H9 (cell line): Measurements from ENCODE around the gene TIGD2. TPM values are rescaled to one million over a fixed set of nuclear protein-coding genes. Genes with fewer than 3 reads are reported as not detected.

Source experiments
- DNase-seq: peaks from one replicate; pipeline ENCODE4 v3.0.0-alpha.2; 2017
- H2AFZ ChIP-seq: one replicate; pipeline ENCODE4 v1.6.1; 2013; ENCODE audit warnings: mild to moderate bottlenecking, low read length, control low read depth, moderate library complexity
- H2AK5ac ChIP-seq: 2 replicates; pipeline ENCODE4 v1.6.1; 2013; ENCODE audit warnings: low read length, control low read depth, mixed read lengths; ENCODE audit not compliant: insufficient read length
- H2BK120ac ChIP-seq: one replicate; pipeline ENCODE4 v1.6.1; 2013; ENCODE audit warnings: low read depth, mild to moderate bottlenecking, low read length, control low read depth, inconsistent platforms; ENCODE audit not compliant: poor library complexity, severe bottlenecking
- H2BK12ac ChIP-seq: 2 replicates; pipeline ENCODE4 v1.6.1; 2013; ENCODE audit warnings: low read length, control low read depth, mixed read lengths, low read depth; ENCODE audit not compliant: insufficient read length
- H2BK15ac ChIP-seq: 2 replicates; pipeline ENCODE4 v1.6.1; 2013; ENCODE audit warnings: low read depth, low read length, control low read depth
- H2BK20ac ChIP-seq: one replicate; pipeline ENCODE4 v1.6.1; 2013; ENCODE audit warnings: low read depth, mild to moderate bottlenecking, low read length, control low read depth, inconsistent platforms; ENCODE audit not compliant: poor library complexity, severe bottlenecking
- H2BK5ac ChIP-seq: 2 replicates; pipeline ENCODE4 v1.6.1; 2013; ENCODE audit warnings: low read length, control low read depth, mixed read lengths; ENCODE audit not compliant: insufficient read length
- H3K14ac ChIP-seq: 2 replicates; pipeline ENCODE4 v1.6.1; 2013; ENCODE audit warnings: low read length, control low read depth; ENCODE audit not compliant: insufficient read depth
- H3K18ac ChIP-seq: 2 replicates; pipeline ENCODE4 v1.6.1; 2013; ENCODE audit warnings: low read depth, mild to moderate bottlenecking, mixed read lengths, low read length, control low read depth; ENCODE audit not compliant: insufficient read length
- H3K23ac ChIP-seq: 2 replicates; pipeline ENCODE4 v1.6.1; 2013; ENCODE audit warnings: low read length, control low read depth, mixed read lengths, low read depth; ENCODE audit not compliant: insufficient read length
- H3K23me2 ChIP-seq: 2 replicates; pipeline ENCODE4 v1.6.1; 2013; ENCODE audit warnings: low read depth, mild to moderate bottlenecking, mixed read lengths, low read length, control low read depth; ENCODE audit not compliant: insufficient read length, poor library complexity, severe bottlenecking
- H3K27ac ChIP-seq: 2 replicates; pipeline ENCODE4 v1.5.1; 2013; ENCODE audit warnings: low read length, control low read depth, mixed read lengths, low read depth; ENCODE audit not compliant: insufficient read length
- H3K27me3 ChIP-seq: 2 replicates; pipeline ENCODE4 v1.6.1; 2013; ENCODE audit warnings: low read length, control low read depth, inconsistent platforms; ENCODE audit not compliant: insufficient read depth
- H3K4ac ChIP-seq: 2 replicates; pipeline ENCODE4 v1.6.1; 2013; ENCODE audit warnings: low read depth, mild to moderate bottlenecking, control low read depth, inconsistent platforms, low read length, moderate library complexity
- H3K4me1 ChIP-seq: 2 replicates; pipeline ENCODE4 v1.6.1; 2013; ENCODE audit warnings: low read length, control low read depth, inconsistent platforms; ENCODE audit not compliant: insufficient read depth
- H3K4me2 ChIP-seq: 2 replicates; pipeline ENCODE4 v1.6.1; 2013; ENCODE audit warnings: low read length, control low read depth, mixed read lengths; ENCODE audit not compliant: insufficient read length, insufficient read depth
- H3K56ac ChIP-seq: 2 replicates; pipeline ENCODE4 v1.6.1; 2013; ENCODE audit warnings: low read depth, mild to moderate bottlenecking, mixed read lengths, low read length, control low read depth; ENCODE audit not compliant: insufficient read length
- H3K79me1 ChIP-seq: 2 replicates; pipeline ENCODE4 v1.6.1; 2013; ENCODE audit warnings: low read depth, mild to moderate bottlenecking, moderate library complexity, low read length, control low read depth, inconsistent platforms; ENCODE audit not compliant: insufficient read depth, poor library complexity, severe bottlenecking
- H3K79me2 ChIP-seq: 2 replicates; pipeline ENCODE4 v1.6.1; 2013; ENCODE audit warnings: low read length, control low read depth, inconsistent platforms; ENCODE audit not compliant: insufficient read depth
- H3K9ac ChIP-seq: 2 replicates; pipeline ENCODE4 v1.6.1; 2013; ENCODE audit warnings: low read length, control low read depth, mixed read lengths; ENCODE audit not compliant: insufficient read length; ENCODE audit errors: extremely low read depth
- H3K9me3 ChIP-seq: one replicate; pipeline ENCODE4 v1.6.1; 2013; ENCODE audit warnings: low read depth, low read length, inconsistent platforms; ENCODE audit not compliant: control insufficient read depth
- H3T11ph ChIP-seq: one replicate; pipeline ENCODE4 v1.6.1; 2013; ENCODE audit warnings: mild to moderate bottlenecking, low read length, control low read depth, inconsistent platforms
- H4K20me1 ChIP-seq: one replicate; pipeline ENCODE4 v1.6.1; 2013; ENCODE audit not compliant: control insufficient read depth, insufficient read length, insufficient read depth
- H4K5ac ChIP-seq: 2 replicates; pipeline ENCODE4 v1.6.1; 2013; ENCODE audit warnings: low read depth, mild to moderate bottlenecking, mixed read lengths, low read length, control low read depth; ENCODE audit not compliant: insufficient read length
- H4K8ac ChIP-seq: replicated peaks from 2 replicates; pipeline ENCODE4 v1.6.1; 2013; ENCODE audit warnings: low read length, control low read depth, mixed read lengths, low read depth; ENCODE audit not compliant: insufficient read length
- H4K91ac ChIP-seq: 2 replicates; pipeline ENCODE4 v1.6.1; 2013; ENCODE audit warnings: low read depth, mild to moderate bottlenecking, moderate library complexity, mixed read lengths, low read length, control low read depth; ENCODE audit not compliant: insufficient read length
- H3K27ac Mint-ChIP-seq, 3 experiments: 2 replicates in 2 of 3; 3 replicates in 1 of 3; pipeline ENCODE4 v1.8.0; 2020 to 2021; ENCODE audit warnings: mixed read lengths in 3 of 3, mild to moderate bottlenecking in 1 of 3, moderate library complexity in 1 of 3
- H3K27me3 Mint-ChIP-seq: 2 replicates; pipeline ENCODE4 v1.8.0; 2021; ENCODE audit warnings: low read depth, mild to moderate bottlenecking, moderate library complexity, mixed read lengths
- H3K36me3 Mint-ChIP-seq, 3 experiments: 2 replicates in 2 of 3; 3 replicates in 1 of 3; pipeline ENCODE4 v1.8.0; 2020 to 2021; ENCODE audit warnings: low read depth in 3 of 3, mixed read lengths in 3 of 3; ENCODE audit not compliant: insufficient read depth in 1 of 3
- H3K4me1 Mint-ChIP-seq, 2 experiments: 2 replicates each; pipeline ENCODE4 v1.8.0; 2020; ENCODE audit warnings: mixed read lengths in 2 of 2
- H3K4me3 Mint-ChIP-seq, 2 experiments: 2 replicates in 1 of 2; 3 replicates in 1 of 2; pipeline ENCODE4 v1.8.0; 2020 to 2021; ENCODE audit warnings: mild to moderate bottlenecking in 2 of 2, mixed read lengths in 2 of 2, moderate library complexity in 1 of 2
- H3K9me3 Mint-ChIP-seq, 2 experiments: 2 replicates in 1 of 2; 3 replicates in 1 of 2; pipeline ENCODE4 v1.8.0; 2020; ENCODE audit warnings: mild to moderate bottlenecking in 2 of 2, mixed read lengths in 2 of 2, moderate library complexity in 1 of 2
- CTCF ChIP-seq: fragments of 200-600 bp; sonication (generic); conservative IDR thresholded peaks from 3 replicates; pipeline ENCODE4 v1.8.0; 2021; ENCODE audit warnings: antibody characterized with exemption, mild to moderate bottlenecking
- WGBS: extraction: QIAGEN DNeasy Blood & Tissue Kit; methylation state at CpG from one replicate; pipeline ENCODE4 v1.1.7; 2013; ENCODE audit warnings: missing lambda C conversion rate, low lambda C conversion rate, mixed read lengths; ENCODE audit not compliant: insufficient read length; ENCODE audit errors: extremely low coverage; 5-methylcytosine and 5-hydroxymethylcytosine counted together
- total RNA-seq: library from RNA; stranded (reverse); gene quantifications from 2 replicates; pipeline ENCODE4 v1.2.1, GENCODE V29; 2021

Gene TIGD2
- total RNA-seq, 1 experiment from 2014 or later, result 10.4 TPM

DNA sequence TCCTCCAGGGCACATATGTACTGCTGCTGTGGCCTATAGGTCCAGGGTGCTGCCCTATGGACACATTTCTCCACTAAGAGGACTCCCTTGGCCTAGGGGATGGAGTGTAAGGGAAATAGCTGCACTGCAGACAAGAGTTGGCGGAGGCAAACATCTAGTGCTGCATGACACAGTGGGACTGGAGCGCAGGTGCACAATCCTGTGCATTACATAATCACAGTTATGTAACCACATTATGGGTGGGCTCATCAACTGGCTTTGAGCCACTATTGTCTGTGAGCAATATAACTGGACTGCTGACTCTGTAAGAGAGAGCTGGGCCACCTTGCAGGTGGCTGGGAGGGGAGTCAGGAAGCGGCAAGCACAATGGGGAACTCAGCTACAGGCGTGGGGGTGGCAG is 3.2 kb upstream of the TIGD2 start:
- H3K79me2 ChIP-seq, result no peaks in the 10 kb centered on the region
- H3K4me2 ChIP-seq, result no peak overlapping the region
- no peak overlapping the region for H3K14ac ChIP-seq
- no peak overlapping the region for H3K27ac ChIP-seq
- H3K4me1 ChIP-seq, result no peaks in the 10 kb centered on the region
- H3T11ph ChIP-seq, result no peak overlapping the region
- no peak for TF ChIP-seq CTCF
- H4K8ac ChIP-seq, result no peak overlapping the region
- no peak overlapping the region for H3K18ac ChIP-seq
- H3K23ac ChIP-seq, result no peak overlapping the region
- no peak overlapping the region for H2AFZ ChIP-seq
- no peak overlapping the region for H3K4me3 Mint-ChIP-seq
- H3K4ac ChIP-seq, result no peak overlapping the region
- H3K27ac Mint-ChIP-seq, result no peak overlapping the region
- no peak overlapping the region for H2BK120ac ChIP-seq
- WGBS, result no CpG with 5 or more reads among the region's 4 CpGs
- H3K4me1 Mint-ChIP-seq, result peaks cover 20 to 22% of the 10 kb centered on the region in 2 experiments
- no peak overlapping the region for H2BK5ac ChIP-seq
- H4K91ac ChIP-seq, result no peak overlapping the region
- no peak overlapping the region for H3K56ac ChIP-seq
- H2AK5ac ChIP-seq, result no peak overlapping the region
- H2BK15ac ChIP-seq, result no peak overlapping the region
- H4K20me1 ChIP-seq, result peaks cover 2% of the 10 kb centered on the region
- peaks cover 9% of the 10 kb centered on the region; the same call in 1 of the 2 replicates for H3K27me3 ChIP-seq
- H3K9ac ChIP-seq, result no peak overlapping the region
- H3K9me3 ChIP-seq, result peaks cover 4% of the 10 kb centered on the region
- no peak overlapping the region for H2BK20ac ChIP-seq
- no peaks in the 10 kb centered on the region for H3K79me1 ChIP-seq
- peaks cover 8% of the 10 kb centered on the region in 2 experiments; a peak in 4 of 5 replicates for H3K9me3 Mint-ChIP-seq
- peaks cover 2 to 10% (median 7%) of the 10 kb centered on the region in 3 experiments; a peak in 6 of 7 replicates for H3K36me3 Mint-ChIP-seq
- no peak overlapping the region for H4K5ac ChIP-seq
- peaks cover 45% of the 10 kb centered on the region for H3K27me3 Mint-ChIP-seq
- no peak overlapping the region for H2BK12ac ChIP-seq
- H3K23me2 ChIP-seq, result peaks cover 10% of the 10 kb centered on the region
- DNase-seq, result no peak
